K562 (cell line): ENCODE measurements around the gene FGR. TPM values are rescaled to one million over a fixed set of nuclear protein-coding genes. Genes with fewer than 3 reads are reported as not detected.

Experiments used
- ATAC-seq: fragments of 200-7000 bp; cut with Tn5 transposase; 3 replicates; pipeline ENCODE4 v1.9.1; 2020; ENCODE audit warnings: moderate library complexity
- BruUV-seq: library from RNA; stranded (reverse); fragments of 400-500 nt; replicated peaks from 2 replicates; lab custom pipeline; 2021; lab: Mats Ljungman, UMichigan
- CTCF ChIA-PET: fragments of 300-600 bp; formaldehyde crosslinking; extraction: SDS; loops from one replicate; lab custom pipeline; 2021; ENCODE audit warnings: low intra/inter-chr PET ratio; lab: Yijun Ruan, JAX
- POLR2A ChIA-PET: fragments of 300-600, 350-650 bp; sonication (Branson Sonifier 250); formaldehyde crosslinking; extraction: SDS; loops from one replicate; lab custom pipeline; 2021; ENCODE audit warnings: antibody characterized with exemption, inconsistent platforms; lab: Yijun Ruan, JAX
- DNase-seq, 4 experiments: peaks; one replicate each; pipeline versions ENCODE4 v3.0.0 to v3.0.0-alpha.2; 2011 to 2018; ENCODE audit warnings: low spot score in 3 of 4, mixed read lengths in 3 of 4; ENCODE audit errors: extremely low read depth in 1 of 4
- FAIRE-seq: peaks from 2 replicates; lab custom pipeline; 2011; peaks lifted over from hg19 to GRCh38; lab: Jason Lieb, UNC
- H2AFZ ChIP-seq: 2 replicates; pipeline ENCODE4 v1.6.0; 2011; ENCODE audit warnings: low read depth, low read length, control low read depth, inconsistent platforms
- H3K27ac ChIP-seq: fragments of 200-600 bp; 3 replicates; pipeline ENCODE4 v1.8.0; 2011; ENCODE audit warnings: low read depth, mild to moderate bottlenecking, control low read depth, inconsistent platforms, low read length, moderate library complexity, mixed read lengths; ENCODE audit errors: extremely low read depth
- H3K27me3 ChIP-seq, 2 experiments: fragments of 300-600 bp in 1 of 2; 2 replicates in 1 of 2; 3 replicates in 1 of 2; pipeline versions ENCODE4 v1.6.0 to v1.8.0; 2011; ENCODE audit warnings: inconsistent platforms in 2 of 2, low read length in 2 of 2, mild to moderate bottlenecking in 1 of 2, mixed read lengths in 1 of 2, moderate library complexity in 1 of 2; ENCODE audit not compliant: control insufficient read depth in 2 of 2, insufficient read depth in 2 of 2
- H3K36me3 ChIP-seq: fragments of 300-600 bp; 3 replicates; pipeline ENCODE4 v1.8.0; 2011; ENCODE audit warnings: mild to moderate bottlenecking, low read length, inconsistent platforms; ENCODE audit not compliant: control insufficient read depth, insufficient read depth
- H3K4me1 ChIP-seq, 2 experiments: fragments of 200-600 bp in 1 of 2; replicated peaks in 1 of 2; 2 replicates in 1 of 2; 3 replicates in 1 of 2; pipeline versions ENCODE4 v1.5.1 to v1.8.0; 2011; ENCODE audit warnings: inconsistent platforms in 2 of 2, low read length in 2 of 2, mild to moderate bottlenecking in 1 of 2, mixed read lengths in 1 of 2, moderate library complexity in 1 of 2; ENCODE audit not compliant: control insufficient read depth in 2 of 2, insufficient read depth in 2 of 2
- H3K4me2 ChIP-seq: 2 replicates; pipeline ENCODE4 v1.6.1; 2011; ENCODE audit warnings: low read length, control low read depth, inconsistent platforms, mixed read lengths; ENCODE audit not compliant: insufficient read depth
- H3K4me3 ChIP-seq: fragments of 200-600 bp; sonication (generic), shearing (Covaris generic); 2 replicates; pipeline ENCODE4 v1.5.1; 2016; ENCODE audit warnings: control low read depth, inconsistent platforms
- H3K79me2 ChIP-seq: fragments of 200-600 bp; 3 replicates; pipeline ENCODE4 v1.8.0; 2011; ENCODE audit warnings: low read length, inconsistent platforms; ENCODE audit not compliant: control insufficient read depth, insufficient read depth
- H3K9ac ChIP-seq, 2 experiments: 2 replicates each; pipeline versions ENCODE4 v1.6.0 to v1.6.1; 2011; ENCODE audit warnings: low read depth in 2 of 2, low read length in 2 of 2, control low read depth in 1 of 2, inconsistent platforms in 1 of 2, mild to moderate bottlenecking in 1 of 2, mixed read lengths in 1 of 2; ENCODE audit not compliant: insufficient read depth in 1 of 2
- H3K9me1 ChIP-seq: one replicate; pipeline ENCODE4 v1.6.0; 2011; ENCODE audit warnings: inconsistent platforms, mild to moderate bottlenecking, low read length, moderate library complexity; ENCODE audit not compliant: control insufficient read depth, insufficient read depth
- H3K9me3 ChIP-seq: replicated peaks from 2 replicates; pipeline ENCODE4 v1.5.1; 2011; ENCODE audit warnings: low read depth, low read length, inconsistent platforms; ENCODE audit not compliant: control insufficient read depth, insufficient read depth
- H4K20me1 ChIP-seq: replicated peaks from 2 replicates; pipeline ENCODE4 v1.6.1; 2011; ENCODE audit warnings: low read length, inconsistent platforms, mixed read lengths; ENCODE audit not compliant: control insufficient read depth, insufficient read depth
- ADNP ChIP-seq: fragments of 200-800 bp; sonication (Bioruptor generic); IDR thresholded peaks from 2 replicates; pipeline ENCODE4 v1.6.1; 2016; ENCODE audit warnings: missing genetic modification characterization, missing compliant biosample characterization
- BCOR ChIP-seq: fragments of 450-650 bp; IDR thresholded peaks from 2 replicates; pipeline ENCODE4 v1.6.1; 2016
- CHD4 ChIP-seq: fragments of 200-600 bp; sonication (generic); IDR thresholded peaks from 3 replicates; pipeline ENCODE4 v1.6.1; 2012; ENCODE audit warnings: low read depth, mild to moderate bottlenecking, mixed read lengths, low read length, inconsistent platforms; ENCODE audit not compliant: insufficient read depth, insufficient replicate concordance, poor library complexity, severe bottlenecking
- ESRRA ChIP-seq: fragments of 450-650 bp; IDR thresholded peaks from 2 replicates; pipeline ENCODE4 v1.6.1; 2014; ENCODE audit warnings: low read depth, mild to moderate bottlenecking, moderate library complexity, borderline replicate concordance
- HDAC2 ChIP-seq: fragments of 450-650 bp; IDR thresholded peaks from 2 replicates; pipeline ENCODE4 v1.6.1; 2016; ENCODE audit warnings: mild to moderate bottlenecking
- KDM1A ChIP-seq, 2 experiments: fragments of 450-650 bp; IDR thresholded peaks; 2 replicates each; pipeline ENCODE4 v1.6.1; 2016; ENCODE audit warnings: mild to moderate bottlenecking in 2 of 2
- RBM25 ChIP-seq: fragments of 200-400 bp; formaldehyde crosslinking; IDR thresholded peaks from 2 replicates; pipeline ENCODE4 v1.6.1; 2018; ENCODE audit warnings: low read length, low read depth, moderate library complexity; ENCODE audit not compliant: severe bottlenecking
- RCOR1 ChIP-seq, 2 experiments: IDR thresholded peaks; 2 replicates each; pipeline ENCODE4 v1.6.1; 2012; ENCODE audit warnings: low read depth in 2 of 2, low read length in 2 of 2, borderline replicate concordance in 1 of 2, improper control_type of control experiment in 1 of 2
- SMARCA5 ChIP-seq: fragments of 450-650 bp; IDR thresholded peaks from 2 replicates; pipeline ENCODE4 v1.6.1; 2016
- SP1 ChIP-seq: sonication (generic); formaldehyde crosslinking; IDR thresholded peaks from 2 replicates; pipeline ENCODE4 v1.8.1; 2022; ENCODE audit warnings: mild to moderate bottlenecking, missing genetic modification reagents
- U2AF2 ChIP-seq: fragments of 200-400 bp; formaldehyde crosslinking; optimal IDR thresholded peaks from 2 replicates; pipeline ENCODE3; 2017; ENCODE audit warnings: low read depth, mild to moderate bottlenecking, low read length
- ZKSCAN8 ChIP-seq: fragments of 200-800 bp; sonication (Bioruptor generic); IDR thresholded peaks from 2 replicates; pipeline ENCODE4 v1.6.1; 2016; ENCODE audit warnings: missing genetic modification characterization, missing compliant biosample characterization
- ZNF740 ChIP-seq, 3 experiments: fragments of 200-800 bp in 1 of 3; sonication (Bioruptor generic) in 1 of 3; sonication (generic) in 1 of 3; formaldehyde crosslinking in 1 of 3; IDR thresholded peaks; 2 replicates each; pipeline versions ENCODE4 v1.6.1 to v1.8.0; 2016 to 2022; ENCODE audit warnings: mild to moderate bottlenecking in 2 of 3, missing compliant biosample characterization in 2 of 3, missing genetic modification characterization in 2 of 3, missing genetic modification reagents in 1 of 3
- WGBS: fragments of 100-300 bp; shearing (Covaris generic); methylation state at CpG from one replicate; pipeline ENCODE4 v1.1.6; 2016; ENCODE audit warnings: low coverage, mixed read lengths; ENCODE audit not compliant: insufficient coverage; ENCODE audit errors: missing lambda C conversion rate; 5-methylcytosine and 5-hydroxymethylcytosine counted together
- in situ Hi-C: fragments of 300-500 bp; cut with MboI; formaldehyde crosslinking; loops from 4 replicates; pipeline ENCODE4 v1.15.0; 2018; ENCODE audit warnings: inconsistent platforms, mixed read lengths
- intact Hi-C: fragments of 100-400 bp; cut with micrococcal nuclease; formaldehyde crosslinking; loops from 2 replicates; pipeline ENCODE4 v1.14.2; 2022
- polyA plus RNA-seq, 8 experiments: library from polyadenylated mRNA; depleted of rRNA in 4 of 8; stranded (reverse) in 5 of 8; unstranded in 3 of 8; fragments of >200 nt; fragmentation: Nextera tagmentation in 2 of 8; fragmentation: Illumina TruSeq in 1 of 8; extraction: Ambion mirVana in 2 of 8; extraction: Trizol in 1 of 8; gene quantifications; 2 replicates each; pipeline versions ENCODE4 v1.2.1 to v1.2.3, GENCODE V29; 2011 to 2014; ENCODE audit warnings: inconsistent platforms in 1 of 8, missing spikeins in 1 of 8
- total RNA-seq, 7 experiments: library from RNA; depleted of rRNA in 6 of 7; stranded (reverse); fragments of >200 nt in 6 of 7; fragmentation: Illumina TruSeq in 2 of 7; extraction: Trizol in 2 of 7; gene quantifications; 2 replicates each; pipeline versions ENCODE4 v1.2.1 to v1.2.3, GENCODE V29; 2011 to 2021; ENCODE audit warnings: low replicate concordance in 1 of 7

Gene FGR
- total and polyA plus RNA-seq, 9 of the 15 experiments (the other 6 are each of a cell fraction or from before 2014, with no cell fraction given), result 0.04 to 0.11 TPM; not detected in 7

- Histone ChIP-seq H3K27ac (no peak overlapping the region), H3K9ac (no peak overlapping the region), H3K36me3 (no peaks in the 10 kb centered on the region), H3K27me3 (no peaks in the 10 kb centered on the region), H3K9me1 (no peaks in the 10 kb centered on the region), H3K79me2 (no peaks in the 10 kb centered on the region), H3K4me3 (no peak overlapping the region), H3K9me3 (no peaks in the 10 kb centered on the region), H4K20me1 (no peaks in the 10 kb centered on the region), H3K4me1 (peaks cover 15 to 19% of the 10 kb centered on the region in 2 experiments; a peak in 4 of 5 replicates), H3K4me2 (no peak overlapping the region), H2AFZ (no peak overlapping the region)
- intact Hi-C loops (no loop called here), in situ Hi-C loops (no loop called here)
- no peak for FAIRE-seq
- DNase-seq, result peak in 1 of 4 experiments; percentile 12
- no TSS peak for BruUV-seq
- TF ChIP-seq ZKSCAN8 (CRISPR knock-in tag), result 0 out of 2 replicates have a peak, but pooled peaks have one; percentile 68
- peak in 1 of 2 experiments; percentile 59; a peak in 2 of 4 replicates for TF ChIP-seq RCOR1 (IDR thresholded peaks at IDR 0.05; ENCODE audit: borderline replicate concordance in 1 of 2, low read depth in 2 of 2, low read length in 2 of 2)
- no peak for TF ChIP-seq ZNF740 (CRISPR knock-in tag; IDR thresholded peaks at IDR 0.05)
- no peak for TF ChIP-seq ZNF740 (tag; IDR thresholded peaks at IDR 0.05)
- peak; percentile 86 for TF ChIP-seq CHD4
- TF ChIP-seq BCOR, result peak; percentile 86
- TF ChIP-seq HDAC2, result 0 out of 2 replicates have a peak, but pooled peaks have one; percentile 26
- peak; percentile 87 for TF ChIP-seq ESRRA
- TF ChIP-seq KDM1A (IDR thresholded peaks at IDR 0.05), result peak; percentile 59 to 86
- no peak for TF ChIP-seq U2AF2
- peak; percentile 99 for TF ChIP-seq RBM25
- TF ChIP-seq SP1 (CRISPR knock-in tag), result no peak
- peak; percentile 67 for TF ChIP-seq ADNP
- peak; percentile 65; the same call in 1 of the 2 replicates for TF ChIP-seq SMARCA5
- CTCF ChIA-PET, result no interaction called here
- POLR2A ChIA-PET, result interaction anchor here (0.6 to 0.9 kb wide), 3 partner anchors 8 to 422 kb away, joined by 3 to 7 read pairs (median 3); no protein-coding TSS in a partner anchor
- ATAC-seq, result no peak
- 51% methylated on average over 5 of the region's 5 CpGs for WGBS
These were observed 12.3 kb upstream of the FGR start for GRCh38 chr1:27647328-27647727.
